ENCODE measurements around the gene HBG1.

- TF ChIP-seq PATZ1 (CRISPR knock-in tag; IDR thresholded peaks at IDR 0.05; ENCODE audit: borderline replicate concordance) (no peak), ARNTL (CRISPR knock-in tag; IDR thresholded peaks at IDR 0.05; ENCODE audit: borderline replicate concordance, low read depth) (no peak), ESRRG (CRISPR knock-in tag; IDR thresholded peaks at IDR 0.05) (no peak), ZFP3 (CRISPR knock-in tag; IDR thresholded peaks at IDR 0.05) (no peak), CSDC2 (CRISPR knock-in tag; IDR thresholded peaks at IDR 0.05) (no peak), CREB5 (CRISPR knock-in tag; IDR thresholded peaks at IDR 0.05; ENCODE audit: low read depth) (no peak)
Observed at GRCh38 chr11:5210376-5210885, 39.2 kb downstream of the HBG1 start.

Measured in SK-N-SH treated with all-trans-retinoic acid at 6 μM for 48 hours (cell line).